SK-N-SH treated with all-trans-retinoic acid at 6 μM for 48 hours (cell line): Measurements from ENCODE around the gene NUP153.

Source experiments
- BACH2 ChIP-seq: fragments of 250-450 bp; sonication (Bioruptor Pico); IDR thresholded peaks from 2 replicates; pipeline ENCODE4 v1.9.0; 2021; ENCODE audit warnings: mild to moderate bottlenecking, borderline replicate concordance
- CSDC2 ChIP-seq: fragments of 250-450 bp; sonication (Bioruptor Pico); IDR thresholded peaks from 2 replicates; pipeline ENCODE4 v1.5.0; 2020; ENCODE audit warnings: mild to moderate bottlenecking, moderate library complexity
- ESRRG ChIP-seq: fragments of 250-450 bp; sonication (Bioruptor Pico); IDR thresholded peaks from 2 replicates; pipeline ENCODE4 v1.6.1; 2021; ENCODE audit warnings: mild to moderate bottlenecking
- PATZ1 ChIP-seq: fragments of 250-450 bp; sonication (Bioruptor Pico); IDR thresholded peaks from 2 replicates; pipeline ENCODE4 v1.8.0; 2020; ENCODE audit warnings: mild to moderate bottlenecking, moderate library complexity, borderline replicate concordance
- PPARA ChIP-seq: fragments of 250-450 bp; sonication (Bioruptor Pico); IDR thresholded peaks from 2 replicates; pipeline ENCODE4 v1.5.0; 2020; ENCODE audit warnings: mild to moderate bottlenecking, borderline replicate concordance
- ZC3H10 ChIP-seq: fragments of 250-450 bp; sonication (Bioruptor Pico); IDR thresholded peaks from 2 replicates; pipeline ENCODE4 v1.5.1; 2021; ENCODE audit warnings: mild to moderate bottlenecking, moderate library complexity
- ZNF70 ChIP-seq: fragments of 450-650 bp; formaldehyde crosslinking; IDR thresholded peaks from 2 replicates; pipeline ENCODE4 v1.5.0; 2020; ENCODE audit warnings: mild to moderate bottlenecking, moderate library complexity

DNA sequence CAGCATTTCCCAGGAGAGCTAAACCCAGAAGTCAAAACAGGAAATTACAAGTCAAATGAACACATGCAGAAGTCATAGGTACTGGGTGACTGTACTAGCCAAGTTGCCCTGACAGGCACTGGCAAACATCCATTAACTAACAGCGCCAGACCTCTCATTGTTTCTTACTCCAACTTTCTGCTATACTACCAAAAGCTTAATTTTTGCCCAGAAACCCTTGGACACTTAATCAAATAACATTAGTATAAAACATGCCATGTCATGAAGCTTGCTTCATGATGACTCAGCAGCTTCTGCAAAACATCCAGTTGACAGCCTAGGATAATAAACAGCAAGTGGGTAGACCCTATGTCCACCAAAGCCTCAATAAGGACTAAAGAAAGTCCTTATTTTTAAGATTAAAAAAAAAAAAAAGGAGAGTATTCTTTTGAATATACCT is 3.5 kb downstream of the NUP153 start:
- TF ChIP-seq BACH2 (no peak; the same call in 1 of the 2 replicates), ZC3H10 (no peak), PATZ1 (CRISPR knock-in tag) (peak; percentile 64; the same call in 1 of the 2 replicates), ESRRG (CRISPR knock-in tag) (no peak), CSDC2 (CRISPR knock-in tag) (no peak), ZNF70 (CRISPR knock-in tag) (no peak), PPARA (CRISPR knock-in tag) (no peak)
